Measurements from ENCODE around the gene OSBP2. TPM values are rescaled to one million over a fixed set of nuclear protein-coding genes. Genes with fewer than 3 reads are reported as not detected.

Gene OSBP2
- total and polyA plus RNA-seq, 3 donors from 2014 or later = 39.5 to 68.0 (median 45.4) TPM

DNA sequence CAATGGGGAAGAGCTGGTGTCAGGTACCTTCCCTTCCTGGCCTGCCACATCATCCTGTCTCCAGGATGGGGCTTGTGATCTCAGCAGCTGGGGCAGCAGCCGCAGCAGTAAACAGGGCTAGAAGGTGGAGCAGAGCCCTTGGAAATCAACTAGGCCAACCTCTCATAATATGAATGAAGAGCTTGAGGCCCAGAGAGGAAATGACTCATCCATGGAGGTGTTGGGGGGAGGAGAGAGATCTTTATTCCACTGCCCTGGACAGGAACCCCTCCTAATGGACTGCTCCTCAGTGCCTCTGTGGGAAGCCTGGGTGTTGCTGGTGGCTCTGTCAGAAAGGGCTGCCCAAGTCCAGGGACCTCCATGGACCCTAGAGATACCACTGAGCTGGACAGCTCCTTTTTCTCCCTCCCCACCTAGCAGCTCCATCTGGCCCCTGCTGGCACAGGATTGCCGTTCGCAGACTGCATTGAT, 111.8 kb downstream of the OSBP2 start:
- no peaks in the 10 kb centered on the region for H3K9me3 ChIP-seq
- H3K27ac ChIP-seq = no peak overlapping the region
- H3K36me3 ChIP-seq (ENCODE audit: low read depth, missing control alignments) = no peaks in the 10 kb centered on the region
- no peaks in the 10 kb centered on the region for H3K27me3 ChIP-seq
- intact Hi-C loops (cut with DNase I; ENCODE audit: low total_unique reads) = no loop called here
- TF ChIP-seq, protein P1, sequence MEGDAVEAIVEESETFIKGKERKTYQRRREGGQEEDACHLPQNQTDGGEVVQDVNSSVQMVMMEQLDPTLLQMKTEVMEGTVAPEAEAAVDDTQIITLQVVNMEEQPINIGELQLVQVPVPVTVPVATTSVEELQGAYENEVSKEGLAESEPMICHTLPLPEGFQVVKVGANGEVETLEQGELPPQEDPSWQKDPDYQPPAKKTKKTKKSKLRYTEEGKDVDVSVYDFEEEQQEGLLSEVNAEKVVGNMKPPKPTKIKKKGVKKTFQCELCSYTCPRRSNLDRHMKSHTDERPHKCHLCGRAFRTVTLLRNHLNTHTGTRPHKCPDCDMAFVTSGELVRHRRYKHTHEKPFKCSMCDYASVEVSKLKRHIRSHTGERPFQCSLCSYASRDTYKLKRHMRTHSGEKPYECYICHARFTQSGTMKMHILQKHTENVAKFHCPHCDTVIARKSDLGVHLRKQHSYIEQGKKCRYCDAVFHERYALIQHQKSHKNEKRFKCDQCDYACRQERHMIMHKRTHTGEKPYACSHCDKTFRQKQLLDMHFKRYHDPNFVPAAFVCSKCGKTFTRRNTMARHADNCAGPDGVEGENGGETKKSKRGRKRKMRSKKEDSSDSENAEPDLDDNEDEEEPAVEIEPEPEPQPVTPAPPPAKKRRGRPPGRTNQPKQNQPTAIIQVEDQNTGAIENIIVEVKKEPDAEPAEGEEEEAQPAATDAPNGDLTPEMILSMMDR (IDR thresholded peaks at IDR 0.05) = no peak
- no peak for TF ChIP-seq POLR2A (IDR thresholded peaks at IDR 0.05)
- peaks cover 5% of the 10 kb centered on the region for H3K4me1 ChIP-seq
- WGBS, 2 donors = 51 to 55% methylated on average over 3 of the region's 3 CpGs
- DNase-seq = no peak
- H3K4me3 ChIP-seq = no peak overlapping the region

DNA sequence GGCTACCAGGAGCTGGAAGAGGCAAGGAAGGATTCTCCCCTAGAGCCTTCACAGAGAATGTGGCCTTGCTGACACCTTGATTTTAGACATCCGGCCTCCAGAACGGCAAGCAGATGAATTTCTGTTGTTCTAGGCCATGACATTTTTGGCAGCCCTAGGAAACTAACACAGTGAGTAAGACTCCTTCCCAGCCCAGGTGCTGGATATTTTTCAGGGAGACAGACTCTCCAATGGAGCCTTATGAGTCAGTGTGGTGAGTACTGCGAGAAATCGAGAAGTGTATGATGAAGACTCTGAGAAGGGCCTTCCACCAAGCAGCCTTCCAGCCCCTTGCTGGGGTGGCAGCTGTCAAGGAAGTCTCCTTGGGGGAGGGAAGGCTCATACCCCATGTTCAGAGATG, 114.4 kb downstream of the OSBP2 start:
- no peaks in the 10 kb centered on the region for H3K36me3 ChIP-seq (ENCODE audit: low read depth, missing control alignments)

DNA sequence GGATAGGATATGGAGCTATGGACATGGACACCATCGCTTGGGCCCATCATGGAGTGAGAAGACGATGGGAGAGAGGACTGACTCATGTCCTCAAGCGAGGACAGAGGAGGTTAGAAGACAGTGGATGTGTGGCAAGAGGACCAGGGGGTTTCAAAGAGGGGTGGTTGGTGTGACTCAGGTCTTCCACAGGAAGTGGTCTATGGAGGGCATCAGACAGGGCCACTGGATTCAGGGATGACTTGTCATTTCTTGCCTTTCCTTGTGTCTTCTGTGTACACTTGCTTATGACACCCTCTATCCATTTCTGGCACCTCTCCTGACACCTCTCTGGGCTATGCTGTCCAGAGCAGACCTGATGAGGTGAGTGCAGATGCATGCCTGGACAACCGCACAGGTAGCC, 115.4 kb downstream of the OSBP2 start:
- WGBS, 2 donors = 85 to 86% methylated on average over 3 to 4 of the region's 4 CpGs
- DNase-seq = no peak
- Histone ChIP-seq H3K36me3 (ENCODE audit: low read depth, missing control alignments) (no peaks in the 10 kb centered on the region), H3K27me3 (no peaks in the 10 kb centered on the region), H3K9me3 (no peaks in the 10 kb centered on the region), H3K4me3 (no peak overlapping the region), H3K27ac (no peak overlapping the region), H3K4me1 (no peaks in the 10 kb centered on the region)
- intact Hi-C loops (cut with DNase I; ENCODE audit: low total_unique reads) = no loop called here
- TF ChIP-seq, protein P1 (IDR thresholded peaks at IDR 0.05) = no peak
- no peak for TF ChIP-seq POLR2A (IDR thresholded peaks at IDR 0.05)

More for the DNA sequence above, 114.4 kb downstream of the OSBP2 start:
- no peak for DNase-seq
- no peak overlapping the region for H3K27ac ChIP-seq
- 93 to 95% methylated on average over 4 of the region's 4 CpGs for WGBS, 2 donors
- no peaks in the 10 kb centered on the region for H3K27me3 ChIP-seq
- intact Hi-C loops (cut with DNase I; ENCODE audit: low total_unique reads) = no loop called here
- H3K4me1 ChIP-seq = no peaks in the 10 kb centered on the region
- H3K4me3 ChIP-seq = no peak overlapping the region
- no peaks in the 10 kb centered on the region for H3K9me3 ChIP-seq
- no peak for TF ChIP-seq POLR2A (IDR thresholded peaks at IDR 0.05)
- TF ChIP-seq, protein P1 (IDR thresholded peaks at IDR 0.05) = no peak

DNA sequence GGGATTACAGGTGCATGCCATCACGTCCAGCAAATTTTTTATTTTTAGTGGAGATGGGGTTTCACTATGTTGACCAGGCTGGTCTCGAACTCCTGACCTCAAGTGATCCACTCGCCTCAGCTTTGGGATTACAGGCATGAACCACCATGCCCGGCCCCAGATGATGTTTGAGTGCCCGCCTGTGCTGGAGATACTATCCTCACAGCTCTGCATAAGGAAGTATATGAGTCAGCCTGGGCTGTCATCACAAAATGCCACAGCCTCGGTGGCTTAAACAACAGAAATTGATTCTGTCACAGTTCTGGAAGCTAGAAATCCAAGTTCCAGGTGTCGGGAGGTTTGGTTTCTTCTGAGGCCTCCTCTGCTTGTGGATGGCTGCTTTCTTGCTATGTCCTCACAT, 119.3 kb downstream of the OSBP2 start:
- TF ChIP-seq, protein P1 (IDR thresholded peaks at IDR 0.05) = no peak
- TF ChIP-seq POLR2A (IDR thresholded peaks at IDR 0.05) = no peak

DNA sequence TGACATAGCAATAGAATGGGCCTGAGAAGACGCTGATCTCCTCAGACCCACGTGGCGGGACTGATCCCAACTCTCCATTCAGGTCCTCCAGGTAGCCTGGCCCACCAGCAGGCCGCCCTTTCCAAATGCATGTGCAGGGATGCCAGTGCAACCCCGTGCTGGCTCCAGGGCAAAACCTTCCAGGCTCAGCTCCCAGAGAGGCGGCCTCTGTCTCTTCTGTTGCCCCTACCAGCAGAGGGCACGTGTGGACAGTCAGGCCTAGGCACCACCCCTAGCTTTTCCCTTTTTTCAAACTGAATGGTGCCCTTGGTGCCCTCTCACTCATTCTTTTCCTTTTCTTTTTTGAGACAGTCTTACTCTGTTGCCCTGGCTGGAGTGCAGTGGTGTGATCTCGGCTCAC, 121.7 kb downstream of the OSBP2 start:
- Histone ChIP-seq H3K4me1 (no peaks in the 10 kb centered on the region), H3K36me3 (ENCODE audit: low read depth, missing control alignments) (no peaks in the 10 kb centered on the region), H3K27ac (no peak overlapping the region), H3K4me3 (no peak overlapping the region), H3K27me3 (no peaks in the 10 kb centered on the region), H3K9me3 (no peaks in the 10 kb centered on the region)
- TF ChIP-seq POLR2A (IDR thresholded peaks at IDR 0.05) = no peak
- TF ChIP-seq, protein P1 (IDR thresholded peaks at IDR 0.05) = no peak
- no peak for DNase-seq
- WGBS, 2 donors = 89 to 90% methylated on average over 8 of the region's 8 CpGs
- intact Hi-C loops (cut with DNase I; ENCODE audit: low total_unique reads) = no loop called here

More for the DNA sequence above, 119.3 kb downstream of the OSBP2 start:
- Histone ChIP-seq H3K27me3 (no peaks in the 10 kb centered on the region), H3K4me3 (no peak overlapping the region), H3K9me3 (no peaks in the 10 kb centered on the region), H3K4me1 (no peaks in the 10 kb centered on the region), H3K27ac (no peak overlapping the region), H3K36me3 (ENCODE audit: low read depth, missing control alignments) (no peaks in the 10 kb centered on the region)
- intact Hi-C loops (cut with DNase I; ENCODE audit: low total_unique reads) = no loop called here
- WGBS, 2 donors = 96% methylated on average over 7 of the region's 7 CpGs
- DNase-seq = no peak

All from testis (tissue), 3 donors.